ENCODE data around the gene ROBO1.

ROBO1 gene

GRCh38 chr3:79012530-79012913 is 755.3 kb downstream of the ROBO1 start:
- no peak for TF ChIP-seq CTCF (conservative IDR thresholded peaks at IDR 0.05; ENCODE audit: low read depth, low read length)
- H3K4me3 ChIP-seq (IDR thresholded peaks at IDR 0.05; ENCODE audit: insufficient read depth, low read depth, low read length) = no peak overlapping the region
- no peak overlapping the region for H3K4me2 ChIP-seq
- peaks cover 49% of the 10 kb centered on the region for H3K79me2 ChIP-seq (ENCODE audit: insufficient read depth, low read depth)
- peaks cover 24% of the 10 kb centered on the region for H3K4me1 ChIP-seq (ENCODE audit: low read depth, poor library complexity, severe bottlenecking)
- no peaks in the 10 kb centered on the region for H4K20me1 ChIP-seq (ENCODE audit: insufficient read depth)
- H3K27ac ChIP-seq = no peak overlapping the region
- no peaks in the 10 kb centered on the region for H3K36me3 ChIP-seq (ENCODE audit: insufficient read depth)
- no peaks in the 10 kb centered on the region for H3K27me3 ChIP-seq (ENCODE audit: insufficient read depth, low read depth)
- H2AFZ ChIP-seq (ENCODE audit: low read depth) = no peak overlapping the region
- H3K9ac ChIP-seq = no peak overlapping the region

DNA sequence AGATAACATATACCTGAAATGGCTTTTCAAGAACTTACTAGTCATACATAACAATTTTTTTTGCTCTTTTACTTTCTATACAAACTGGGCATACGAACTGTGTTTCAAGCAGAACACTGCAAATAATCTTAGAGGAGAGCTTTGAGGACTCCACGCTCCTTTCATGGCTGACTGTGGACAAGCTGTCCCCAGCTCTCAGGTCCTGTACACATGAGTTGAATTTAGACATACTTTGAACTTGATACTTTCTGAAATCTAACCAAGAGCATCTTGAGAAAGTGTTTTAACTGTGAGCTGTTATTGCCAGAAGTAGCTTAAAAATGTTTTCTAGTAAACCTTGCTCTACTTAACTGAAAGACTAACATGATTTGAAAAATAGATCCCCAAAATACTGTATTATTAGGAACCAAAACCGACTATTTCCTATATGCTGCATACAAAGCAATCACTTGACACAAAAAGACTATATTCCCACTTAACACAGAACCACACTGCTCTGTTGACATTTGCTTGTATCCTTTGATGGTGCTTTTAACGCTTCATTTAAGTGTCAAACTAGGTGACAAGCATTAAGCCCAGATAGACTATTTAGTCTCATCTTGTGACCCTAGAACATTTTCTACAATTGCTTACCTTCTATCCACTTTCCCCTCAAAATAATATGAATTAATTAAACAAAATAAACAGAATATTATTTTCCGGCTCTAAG is 755.8 kb downstream of the ROBO1 start:
- Histone ChIP-seq H2AFZ (ENCODE audit: low read depth) (no peak overlapping the region), H3K9ac (no peak overlapping the region), H3K4me2 (no peak overlapping the region), H3K4me1 (ENCODE audit: low read depth, poor library complexity, severe bottlenecking) (peaks cover 24% of the 10 kb centered on the region), H3K27me3 (ENCODE audit: insufficient read depth, low read depth) (no peaks in the 10 kb centered on the region), H4K20me1 (ENCODE audit: insufficient read depth) (no peaks in the 10 kb centered on the region), H3K79me2 (ENCODE audit: insufficient read depth, low read depth) (peaks cover 47% of the 10 kb centered on the region), H3K27ac (no peak overlapping the region), H3K36me3 (ENCODE audit: insufficient read depth) (no peaks in the 10 kb centered on the region), H3K4me3 (IDR thresholded peaks at IDR 0.05; ENCODE audit: insufficient read depth, low read depth, low read length) (no peak overlapping the region)
- TF ChIP-seq CTCF (conservative IDR thresholded peaks at IDR 0.05; ENCODE audit: low read depth, low read length) = no peak

GRCh38 chr3:79009861-79010260 is 757.9 kb downstream of the ROBO1 start:
- H2AFZ ChIP-seq (ENCODE audit: low read depth) = no peak overlapping the region
- H3K79me2 ChIP-seq (ENCODE audit: insufficient read depth, low read depth) = peaks cover 26% of the 10 kb centered on the region
- H3K4me2 ChIP-seq = no peak overlapping the region
- H3K36me3 ChIP-seq (ENCODE audit: insufficient read depth) = no peaks in the 10 kb centered on the region
- H3K27ac ChIP-seq = no peak overlapping the region
- no peak for TF ChIP-seq CTCF (conservative IDR thresholded peaks at IDR 0.05; ENCODE audit: low read depth, low read length)
- peaks cover 13% of the 10 kb centered on the region for H3K4me1 ChIP-seq (ENCODE audit: low read depth, poor library complexity, severe bottlenecking)
- no peaks in the 10 kb centered on the region for H3K27me3 ChIP-seq (ENCODE audit: insufficient read depth, low read depth)
- no peaks in the 10 kb centered on the region for H4K20me1 ChIP-seq (ENCODE audit: insufficient read depth)
- H3K4me3 ChIP-seq (IDR thresholded peaks at IDR 0.05; ENCODE audit: insufficient read depth, low read depth, low read length) = no peak overlapping the region
- H3K9ac ChIP-seq = no peak overlapping the region

DNA sequence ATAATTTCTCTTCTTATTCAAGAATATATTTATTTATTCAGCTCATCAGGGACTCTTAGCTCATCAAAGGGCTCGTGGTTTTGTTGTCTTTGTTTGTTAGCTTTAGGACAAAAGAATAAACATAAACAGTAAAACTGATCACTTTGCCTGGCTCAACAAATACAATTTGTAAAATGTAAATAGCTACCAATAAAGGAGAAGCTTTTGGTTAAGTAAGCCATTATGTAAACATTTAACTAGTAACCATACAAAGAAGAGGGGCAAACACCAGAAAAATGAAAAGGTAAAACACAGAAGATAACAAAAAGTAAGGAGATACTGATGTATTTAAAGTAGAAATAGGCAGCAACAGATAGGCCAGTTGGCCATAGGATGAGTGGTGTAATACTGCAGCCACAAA is 761.7 kb downstream of the ROBO1 start:
- Histone ChIP-seq H3K4me3 (IDR thresholded peaks at IDR 0.05; ENCODE audit: insufficient read depth, low read depth, low read length) (no peak overlapping the region), H3K79me2 (ENCODE audit: insufficient read depth, low read depth) (0 out of 2 replicates have a peak, but pooled peaks cover 5% of the 10 kb centered on the region), H3K27ac (no peak overlapping the region), H3K9ac (no peak overlapping the region), H3K27me3 (ENCODE audit: insufficient read depth, low read depth) (no peaks in the 10 kb centered on the region), H3K4me2 (no peak overlapping the region), H4K20me1 (ENCODE audit: insufficient read depth) (no peaks in the 10 kb centered on the region), H3K4me1 (ENCODE audit: low read depth, poor library complexity, severe bottlenecking) (peaks cover 9% of the 10 kb centered on the region), H2AFZ (ENCODE audit: low read depth) (no peak overlapping the region), H3K36me3 (ENCODE audit: insufficient read depth) (no peaks in the 10 kb centered on the region)
- no peak for TF ChIP-seq CTCF (conservative IDR thresholded peaks at IDR 0.05; ENCODE audit: low read depth, low read length)
